DOHH2 (cell line): Measurements from ENCODE around the gene MAP2K6.

ENCODE experiments used
- H3F3A ChIP-seq: fragments of 200-600 bp; sonication (generic), shearing (Covaris generic); 2 replicates; pipeline ENCODE4 v1.6.0; 2016; ENCODE audit warnings: antibody characterized with exemption, mild to moderate bottlenecking; ENCODE audit not compliant: control insufficient read depth, insufficient read depth
- H3K27ac ChIP-seq: fragments of 200-600 bp; sonication (generic); 2 replicates; pipeline ENCODE4 v1.5.1; 2014; ENCODE audit warnings: low read depth, mild to moderate bottlenecking, low read length, moderate library complexity
- H3K27me3 ChIP-seq: fragments of 200-600 bp; sonication (generic); 2 replicates; pipeline ENCODE4 v1.6.1; 2014; ENCODE audit warnings: mild to moderate bottlenecking, low read length, mixed read lengths; ENCODE audit not compliant: control insufficient read depth
- H3K36me3 ChIP-seq: fragments of 200-600 bp; sonication (generic); 2 replicates; pipeline ENCODE4 v1.6.1; 2014; ENCODE audit warnings: mild to moderate bottlenecking, low read length, moderate library complexity, mixed read lengths; ENCODE audit not compliant: control insufficient read depth
- H3K4me1 ChIP-seq: fragments of 200-600 bp; sonication (generic); 2 replicates; pipeline ENCODE4 v1.6.1; 2014; ENCODE audit warnings: mild to moderate bottlenecking, low read length, mixed read lengths; ENCODE audit not compliant: control insufficient read depth
- H3K4me2 ChIP-seq: fragments of 200-600 bp; sonication (generic); 2 replicates; pipeline ENCODE4 v1.6.0; 2014; ENCODE audit warnings: mild to moderate bottlenecking, low read length, moderate library complexity
- H3K4me3 ChIP-seq: fragments of 200-600 bp; sonication (generic); 2 replicates; pipeline ENCODE4 v1.5.1; 2014; ENCODE audit warnings: mild to moderate bottlenecking, low read length, mixed read lengths
- H3K79me2 ChIP-seq: fragments of 200-600 bp; sonication (generic); 2 replicates; pipeline ENCODE4 v1.6.1; 2014; ENCODE audit warnings: mild to moderate bottlenecking, low read length, mixed read lengths; ENCODE audit not compliant: control insufficient read depth
- H3K9me2 ChIP-seq: fragments of 200-600 bp; sonication (generic); replicated peaks from 2 replicates; pipeline ENCODE4 v1.6.1; 2014; ENCODE audit warnings: mild to moderate bottlenecking, low read length, mixed read lengths; ENCODE audit not compliant: control insufficient read depth
- H3K9me3 ChIP-seq: fragments of 200-600 bp; sonication (generic); 2 replicates; pipeline ENCODE4 v1.6.1; 2014; ENCODE audit warnings: antibody characterized with exemption, low read length, mixed read lengths; ENCODE audit not compliant: control insufficient read depth, insufficient read depth
- H4K20me1 ChIP-seq: fragments of 200-600 bp; sonication (generic); 2 replicates; pipeline ENCODE4 v1.6.0; 2014; ENCODE audit warnings: low read depth, mild to moderate bottlenecking, antibody characterized with exemption, low read length, moderate library complexity; ENCODE audit not compliant: control insufficient read depth, insufficient read depth
- CTCF ChIP-seq: fragments of 200-600 bp; sonication (generic); IDR thresholded peaks from one replicate; pipeline ENCODE4 v1.5.1; 2014; ENCODE audit warnings: antibody characterized with exemption, mild to moderate bottlenecking, low read depth, low read length; ENCODE audit not compliant: poor library complexity, severe bottlenecking
- EZH2phosphoT487 ChIP-seq: fragments of 200-600 bp; sonication (generic); IDR thresholded peaks from 2 replicates; pipeline ENCODE4 v1.6.1; 2017; ENCODE audit warnings: borderline replicate concordance, mild to moderate bottlenecking, antibody characterized with exemption, low read length, moderate library complexity, mixed read lengths

The MAP2K6 gene

GRCh38 chr17:69528035-69528434 lies 113.5 kb downstream of the MAP2K6 start:
- H3K27ac ChIP-seq, result no peak overlapping the region
- no peak for TF ChIP-seq EZH2phosphoT487
- TF ChIP-seq CTCF, result no peak
- no peaks in the 10 kb centered on the region for H3K36me3 ChIP-seq
- no peaks in the 10 kb centered on the region for H4K20me1 ChIP-seq
- H3K79me2 ChIP-seq, result no peaks in the 10 kb centered on the region
- no peaks in the 10 kb centered on the region for H3F3A ChIP-seq
- H3K27me3 ChIP-seq, result no peaks in the 10 kb centered on the region
- peaks cover 7% of the 10 kb centered on the region for H3K4me1 ChIP-seq
- no peak overlapping the region for H3K4me2 ChIP-seq
- H3K9me2 ChIP-seq, result no peaks in the 10 kb centered on the region
- H3K9me3 ChIP-seq, result no peaks in the 10 kb centered on the region
- H3K4me3 ChIP-seq, result no peak overlapping the region

- Histone ChIP-seq H3K79me2 (no peaks in the 10 kb centered on the region), H3K9me2 (no peaks in the 10 kb centered on the region), H3K4me2 (no peak overlapping the region), H3F3A (no peaks in the 10 kb centered on the region), H3K27me3 (no peaks in the 10 kb centered on the region), H3K36me3 (no peaks in the 10 kb centered on the region), H3K9me3 (no peaks in the 10 kb centered on the region), H3K4me3 (no peak overlapping the region), H3K4me1 (no peaks in the 10 kb centered on the region), H3K27ac (no peak overlapping the region), H4K20me1 (no peaks in the 10 kb centered on the region)
- no peak for TF ChIP-seq CTCF
- TF ChIP-seq EZH2phosphoT487, result no peak
These were observed 119.2 kb downstream of the MAP2K6 start for GRCh38 chr17:69533481-69534234.

GRCh38 chr17:69534235-69534621 lies 119.7 kb downstream of the MAP2K6 start:
- TF ChIP-seq EZH2phosphoT487 (no peak), CTCF (no peak)
- Histone ChIP-seq H3K4me1 (no peaks in the 10 kb centered on the region), H3F3A (no peaks in the 10 kb centered on the region), H3K27me3 (no peaks in the 10 kb centered on the region), H3K27ac (no peak overlapping the region), H3K36me3 (no peaks in the 10 kb centered on the region), H3K9me3 (no peaks in the 10 kb centered on the region), H3K4me3 (no peak overlapping the region), H4K20me1 (no peaks in the 10 kb centered on the region), H3K9me2 (no peaks in the 10 kb centered on the region), H3K79me2 (no peaks in the 10 kb centered on the region), H3K4me2 (no peak overlapping the region)
